Spleen (tissue), 11 donors: Measurements from ENCODE around the gene PGLYRP4. TPM values are rescaled to one million over a fixed set of nuclear protein-coding genes. Genes with fewer than 3 reads are reported as not detected.

Experiments used
- DNase-seq: peaks from one replicate; pipeline ENCODE4 v3.0.0-alpha.2; 2020
- H3K27ac ChIP-seq, 8 donors: fragments of 200-600 bp; sonication (generic) in 7 of 8; 1 replicate in 4 of 8; 2 replicates in 4 of 8; pipeline versions ENCODE4 v1.5.0 to v1.8.0; 2016 to 2021; ENCODE audit warnings: inconsistent platforms in 4 of 8, mild to moderate bottlenecking in 4 of 8, moderate library complexity in 1 of 8
- H3K27me3 ChIP-seq, 7 donors: fragments of 200-600 bp; sonication (generic) in 6 of 7; replicated peaks in 1 of 7; 1 replicate in 4 of 7; 2 replicates in 3 of 7; pipeline versions ENCODE4 v1.5.0 to v1.8.0; 2016 to 2021; ENCODE audit warnings: inconsistent platforms in 3 of 7, mild to moderate bottlenecking in 1 of 7
- H3K36me3 ChIP-seq, 6 donors: fragments of 200-600 bp; sonication (generic) in 5 of 6; 1 replicate in 4 of 6; 2 replicates in 2 of 6; pipeline versions ENCODE4 v1.5.0 to v1.8.0; 2016 to 2021; ENCODE audit warnings: inconsistent platforms in 2 of 6
- H3K4me1 ChIP-seq, 6 donors: fragments of 200-600 bp; sonication (generic) in 5 of 6; 1 replicate in 3 of 6; 2 replicates in 3 of 6; pipeline versions ENCODE4 v1.5.0 to v1.8.0; 2016 to 2021; ENCODE audit warnings: inconsistent platforms in 3 of 6
- H3K4me3 ChIP-seq, 8 donors: fragments of 200-600 bp; sonication (generic) in 7 of 8; 1 replicate in 4 of 8; 2 replicates in 4 of 8; pipeline versions ENCODE4 v1.5.0 to v1.8.0; 2016 to 2021; ENCODE audit warnings: inconsistent platforms in 4 of 8, mild to moderate bottlenecking in 4 of 8, moderate library complexity in 2 of 8
- H3K9me3 ChIP-seq, 8 donors: fragments of 200-600 bp; sonication (generic) in 7 of 8; 1 replicate in 4 of 8; 2 replicates in 4 of 8; pipeline versions ENCODE4 v1.5.0 to v1.8.0; 2016 to 2021; ENCODE audit warnings: inconsistent platforms in 4 of 8
- POLR2A ChIP-seq, 3 donors: fragments of 450-650 bp; IDR thresholded peaks; one replicate each; pipeline ENCODE4 v1.5.1; 2017; ENCODE audit warnings: antibody characterized with exemption in 3 of 3, mild to moderate bottlenecking in 1 of 3
- POLR2AphosphoS5 ChIP-seq, 3 donors: sonication (generic); formaldehyde crosslinking; IDR thresholded peaks; one replicate each; pipeline ENCODE4 v1.5.1; 2017; ENCODE audit warnings: antibody characterized with exemption in 3 of 3
- WGBS, 5 donors: extraction: QIAGEN DNeasy Blood & Tissue Kit in 3 of 5; methylation state at CpG; one replicate each; pipeline versions ENCODE4 v1.1.5 to v1.1.7; 2013 to 2018; 5-methylcytosine and 5-hydroxymethylcytosine counted together
- intact Hi-C: fragments of 100-400 bp; cut with DNase I; formaldehyde crosslinking; loops from one replicate; pipeline ENCODE4 v1.15.0; 2023; ENCODE audit warnings: low total_unique reads
- polyA plus RNA-seq, 3 donors: library from polyadenylated mRNA; stranded (reverse); fragments of 200-250 nt; gene quantifications; one replicate each; pipeline ENCODE4 v1.2.1, GENCODE V29; 2013
- total RNA-seq, 7 donors: library from RNA; depleted of rRNA in 3 of 7; stranded (reverse); fragments of >200 nt in 3 of 7; fragmentation: NEBNext Ultra II Directional in 4 of 7; extraction: Animal tissue kit (Norgen Biotek cat#: 25700) in 4 of 7; gene quantifications; one replicate each; pipeline versions ENCODE4 v1.1.0 to v1.2.1, GENCODE V29; 2016 to 2021
- TF ChIP-seq, protein P1 (sequence below), 11 experiments: fragments of 200-600 bp in 7 of 11; fragments of 450-650 bp in 4 of 11; sonication (generic) in 4 of 11; IDR thresholded peaks in 8 of 11; conservative IDR thresholded peaks in 3 of 11; 1 replicate in 7 of 11; 2 replicates in 4 of 11; pipeline versions ENCODE4 v1.4.0 to v1.8.0; 2016 to 2021; ENCODE audit warnings: antibody characterized with exemption in 11 of 11, inconsistent platforms in 4 of 11, mild to moderate bottlenecking in 1 of 11
- donor health status: healthy with polysubstance abuse.
- donor health status: DM: no; HTN: no; CAD: no; lungs with moderate emphysema.
- donor health status: DM: no; HTN: no; CAD: no.
- donor health status: Bipolar disorder and iron deficiency.
- donor health status: healthy.
- donor health status: DM: no; HTN: no; CAD: no.
- donor health status: DM: yes; HTN: yes; CAD: no.

Gene PGLYRP4
- total and polyA plus RNA-seq, 10 donors: 0.18 TPM; not detected in 9

GRCh38 chr1:153308540-153308939 lies 40.1 kb downstream of the PGLYRP4 start:
- no peaks in the 10 kb centered on the region for H3K4me1 ChIP-seq
- intact Hi-C loops: no loop called here
- no peaks in the 10 kb centered on the region for H3K36me3 ChIP-seq
- no peak for DNase-seq
- 69 to 90% (median 79%) methylated on average over 2 of the region's 2 CpGs for WGBS, 5 donors
- H3K4me3 ChIP-seq: no peak overlapping the region
- peaks cover 0 to 17% (median 0%) of the 10 kb centered on the region in 7 donors for H3K27me3 ChIP-seq
- H3K9me3 ChIP-seq: no peaks in the 10 kb centered on the region
- TF ChIP-seq POLR2AphosphoS5 (IDR thresholded peaks at IDR 0.05) (no peak), POLR2A (IDR thresholded peaks at IDR 0.05) (no peak)
- TF ChIP-seq, protein P1, sequence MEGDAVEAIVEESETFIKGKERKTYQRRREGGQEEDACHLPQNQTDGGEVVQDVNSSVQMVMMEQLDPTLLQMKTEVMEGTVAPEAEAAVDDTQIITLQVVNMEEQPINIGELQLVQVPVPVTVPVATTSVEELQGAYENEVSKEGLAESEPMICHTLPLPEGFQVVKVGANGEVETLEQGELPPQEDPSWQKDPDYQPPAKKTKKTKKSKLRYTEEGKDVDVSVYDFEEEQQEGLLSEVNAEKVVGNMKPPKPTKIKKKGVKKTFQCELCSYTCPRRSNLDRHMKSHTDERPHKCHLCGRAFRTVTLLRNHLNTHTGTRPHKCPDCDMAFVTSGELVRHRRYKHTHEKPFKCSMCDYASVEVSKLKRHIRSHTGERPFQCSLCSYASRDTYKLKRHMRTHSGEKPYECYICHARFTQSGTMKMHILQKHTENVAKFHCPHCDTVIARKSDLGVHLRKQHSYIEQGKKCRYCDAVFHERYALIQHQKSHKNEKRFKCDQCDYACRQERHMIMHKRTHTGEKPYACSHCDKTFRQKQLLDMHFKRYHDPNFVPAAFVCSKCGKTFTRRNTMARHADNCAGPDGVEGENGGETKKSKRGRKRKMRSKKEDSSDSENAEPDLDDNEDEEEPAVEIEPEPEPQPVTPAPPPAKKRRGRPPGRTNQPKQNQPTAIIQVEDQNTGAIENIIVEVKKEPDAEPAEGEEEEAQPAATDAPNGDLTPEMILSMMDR (IDR thresholded peaks at IDR 0.05 in 8 of 11, conservative IDR thresholded peaks at IDR 0.05 in 3 of 11): no peak
- H3K27ac ChIP-seq: no peak overlapping the region

DNA sequence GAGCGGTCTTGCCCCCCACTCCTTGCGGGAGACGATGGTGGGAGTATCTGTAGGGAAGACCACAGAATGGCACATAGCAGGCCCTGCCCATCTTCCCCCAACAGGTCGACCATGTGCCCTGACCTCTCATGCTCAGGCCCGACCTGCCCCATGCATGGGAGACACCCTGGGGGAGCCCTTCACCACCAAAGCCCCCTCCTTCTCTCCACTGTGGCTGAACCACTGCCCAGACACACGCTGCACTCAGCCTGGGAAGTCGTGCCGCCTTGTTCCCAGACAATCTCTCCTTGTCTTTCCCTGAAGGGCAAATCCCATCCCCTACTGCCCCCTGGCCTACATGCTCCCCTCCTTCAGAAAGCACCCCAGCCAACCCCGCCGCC lies 41.4 kb downstream of the PGLYRP4 start:
- H3K27me3 ChIP-seq: peaks cover 0 to 17% (median 0%) of the 10 kb centered on the region in 7 donors
- no peak overlapping the region for H3K4me3 ChIP-seq
- H3K27ac ChIP-seq: no peak overlapping the region
- H3K4me1 ChIP-seq: no peaks in the 10 kb centered on the region
- no peaks in the 10 kb centered on the region for H3K9me3 ChIP-seq
- intact Hi-C loops: no loop called here
- WGBS, 5 donors: 81 to 90% (median 85%) methylated on average over 10 of the region's 10 CpGs
- DNase-seq: no peak
- TF ChIP-seq, protein P1 (IDR thresholded peaks at IDR 0.05 in 8 of 11, conservative IDR thresholded peaks at IDR 0.05 in 3 of 11): no peak
- TF ChIP-seq POLR2A (IDR thresholded peaks at IDR 0.05): no peak
- H3K36me3 ChIP-seq: no peaks in the 10 kb centered on the region

GRCh38 chr1:153306303-153307220 lies 42.1 kb downstream of the PGLYRP4 start:
- TF ChIP-seq POLR2A (IDR thresholded peaks at IDR 0.05) (no peak), POLR2AphosphoS5 (IDR thresholded peaks at IDR 0.05) (no peak)
- TF ChIP-seq, protein P1 (IDR thresholded peaks at IDR 0.05 in 8 of 11, conservative IDR thresholded peaks at IDR 0.05 in 3 of 11): no peak
- DNase-seq: no peak
- Histone ChIP-seq H3K36me3 (no peaks in the 10 kb centered on the region), H3K4me3 (no peak overlapping the region), H3K4me1 (no peaks in the 10 kb centered on the region), H3K27me3 (peaks cover 0 to 17% (median 0%) of the 10 kb centered on the region in 7 donors), H3K27ac (no peak overlapping the region), H3K9me3 (no peaks in the 10 kb centered on the region)
- intact Hi-C loops: no loop called here
- 69 to 85% (median 74%) methylated on average over 22 of the region's 22 CpGs for WGBS, 5 donors

DNA sequence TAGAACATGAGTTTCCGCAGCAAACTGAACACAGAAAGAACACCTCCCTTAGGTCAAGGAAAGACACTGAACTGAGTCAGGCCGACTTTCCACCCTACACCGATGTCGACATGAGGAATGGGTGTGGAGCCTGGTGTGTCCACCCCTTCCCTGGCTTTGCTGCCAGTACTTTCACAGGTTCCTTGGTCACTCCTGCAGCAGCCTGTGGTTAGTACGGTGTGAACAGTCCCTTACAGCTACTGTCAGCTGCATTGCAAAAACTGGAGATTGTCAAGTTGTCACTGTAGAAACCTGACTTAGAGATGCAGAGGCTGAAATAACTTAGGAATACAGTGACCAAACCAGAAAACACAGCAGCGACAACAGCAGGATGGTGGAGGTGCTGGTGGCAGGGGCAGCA lies 43.0 kb downstream of the PGLYRP4 start:
- H3K4me3 ChIP-seq: no peak overlapping the region
- no peaks in the 10 kb centered on the region for H3K4me1 ChIP-seq
- H3K9me3 ChIP-seq: no peaks in the 10 kb centered on the region
- WGBS, 5 donors: 82 to 94% (median 88%) methylated on average over 6 of the region's 6 CpGs
- no peak for DNase-seq
- TF ChIP-seq, protein P1 (IDR thresholded peaks at IDR 0.05 in 8 of 11, conservative IDR thresholded peaks at IDR 0.05 in 3 of 11): no peak
- TF ChIP-seq POLR2AphosphoS5 (IDR thresholded peaks at IDR 0.05) (no peak), POLR2A (IDR thresholded peaks at IDR 0.05) (no peak)
- H3K27ac ChIP-seq: no peak overlapping the region
- intact Hi-C loops: no loop called here
- H3K27me3 ChIP-seq: peaks cover 0 to 17% (median 0%) of the 10 kb centered on the region in 7 donors
- no peaks in the 10 kb centered on the region for H3K36me3 ChIP-seq
